ENCODE measurements around the gene OOSP4B. TPM values are rescaled to one million over a fixed set of nuclear protein-coding genes. Genes with fewer than 3 reads are reported as not detected.

Gene OOSP4B
- total RNA-seq, 1 donor from 2014 or later: not detected

- Mint-ChIP-seq H3K9me3 (ENCODE audit: unreplicated experiment) (peaks cover 5% of the 10 kb centered on the region), H3K27ac (ENCODE audit: unreplicated experiment) (no peak overlapping the region), H3K4me1 (ENCODE audit: low read depth, unreplicated experiment) (no peaks in the 10 kb centered on the region), H3K27me3 (ENCODE audit: unreplicated experiment) (peaks cover 2% of the 10 kb centered on the region), H3K36me3 (ENCODE audit: unreplicated experiment) (no peaks in the 10 kb centered on the region), H3K4me3 (ENCODE audit: unreplicated experiment) (no peak overlapping the region)
- DNase-seq: no peak
- TF ChIP-seq CTCF (IDR thresholded peaks at IDR 0.05; ENCODE audit: partially characterized antibody, unreplicated experiment): no peak
Measured at GRCh38 chr11:60077216-60077817, 60.3 kb downstream of the OOSP4B start.

GRCh38 chr11:60077981-60078380, 61.0 kb downstream of the OOSP4B start:
- Mint-ChIP-seq H3K4me3 (ENCODE audit: unreplicated experiment) (no peak overlapping the region), H3K9me3 (ENCODE audit: unreplicated experiment) (peaks cover 5% of the 10 kb centered on the region), H3K27ac (ENCODE audit: unreplicated experiment) (no peak overlapping the region), H3K36me3 (ENCODE audit: unreplicated experiment) (no peaks in the 10 kb centered on the region), H3K27me3 (ENCODE audit: unreplicated experiment) (peaks cover 2% of the 10 kb centered on the region), H3K4me1 (ENCODE audit: low read depth, unreplicated experiment) (no peaks in the 10 kb centered on the region)
- no peak for TF ChIP-seq CTCF (IDR thresholded peaks at IDR 0.05; ENCODE audit: partially characterized antibody, unreplicated experiment)
- no peak for DNase-seq

- no peak for DNase-seq
- H3K4me1 Mint-ChIP-seq (ENCODE audit: low read depth, unreplicated experiment): no peaks in the 10 kb centered on the region
- peaks cover 2% of the 10 kb centered on the region for H3K27me3 Mint-ChIP-seq (ENCODE audit: unreplicated experiment)
- no peak overlapping the region for H3K4me3 Mint-ChIP-seq (ENCODE audit: unreplicated experiment)
- no peak overlapping the region for H3K27ac Mint-ChIP-seq (ENCODE audit: unreplicated experiment)
- H3K36me3 Mint-ChIP-seq (ENCODE audit: unreplicated experiment): no peaks in the 10 kb centered on the region
- TF ChIP-seq CTCF (IDR thresholded peaks at IDR 0.05; ENCODE audit: partially characterized antibody, unreplicated experiment): no peak
- peaks cover 3% of the 10 kb centered on the region for H3K9me3 Mint-ChIP-seq (ENCODE audit: unreplicated experiment)
Measured at GRCh38 chr11:60078745-60079144, 61.8 kb downstream of the OOSP4B start.

GRCh38 chr11:60080535-60080934, 63.6 kb downstream of the OOSP4B start:
- Mint-ChIP-seq H3K27ac (ENCODE audit: unreplicated experiment) (no peak overlapping the region), H3K4me1 (ENCODE audit: low read depth, unreplicated experiment) (no peaks in the 10 kb centered on the region), H3K27me3 (ENCODE audit: unreplicated experiment) (peaks cover 2% of the 10 kb centered on the region), H3K9me3 (ENCODE audit: unreplicated experiment) (peaks cover 2% of the 10 kb centered on the region), H3K4me3 (ENCODE audit: unreplicated experiment) (no peak overlapping the region), H3K36me3 (ENCODE audit: unreplicated experiment) (no peaks in the 10 kb centered on the region)
- TF ChIP-seq CTCF (IDR thresholded peaks at IDR 0.05; ENCODE audit: partially characterized antibody, unreplicated experiment): no peak
- no peak for DNase-seq

Other genes starting within 250 kb of the OOSP4B start
- gene MRPL16, start 206.4 kb upstream of the OOSP4B start, total RNA-seq (ENCODE audit: unreplicated experiment): 36.4 TPM
- not detected for gene CBLIF, start 171.7 kb upstream of the OOSP4B start, total RNA-seq (ENCODE audit: unreplicated experiment)
- gene TCN1, start 150.7 kb upstream of the OOSP4B start, total RNA-seq (ENCODE audit: unreplicated experiment): not detected
- gene OOSP3, start 138.4 kb upstream of the OOSP4B start, total RNA-seq (ENCODE audit: unreplicated experiment): not detected
- 0.54 TPM for gene OOSP1, start 78.7 kb upstream of the OOSP4B start, total RNA-seq (ENCODE audit: unreplicated experiment)
- not detected for gene OOSP4A, start 53.1 kb upstream of the OOSP4B start, total RNA-seq (ENCODE audit: unreplicated experiment)
- gene OOSP2, start 23.2 kb downstream of the OOSP4B start, total RNA-seq (ENCODE audit: unreplicated experiment): not detected
- gene MS4A3, start 39.5 kb downstream of the OOSP4B start, total RNA-seq (ENCODE audit: unreplicated experiment): not detected
- gene MS4A2, start 71.5 kb downstream of the OOSP4B start, total RNA-seq (ENCODE audit: unreplicated experiment): not detected
- gene MS4A6A, start 165.9 kb downstream of the OOSP4B start, total RNA-seq (ENCODE audit: unreplicated experiment): not detected
- not detected for gene MS4A4E, start 226.0 kb downstream of the OOSP4B start, total RNA-seq (ENCODE audit: unreplicated experiment)

All from glutamatergic neuron (in vitro differentiated cells).